HEK293 (cell line): Measurements from ENCODE around the gene ATP13A4.

Experiments
- CTCF ChIA-PET: fragments of 350-600 bp; formaldehyde crosslinking; extraction: SDS; loops from one replicate; lab custom pipeline; 2021; ENCODE audit warnings: antibody characterized with exemption; lab: Yijun Ruan, JAX
- POLR2A ChIA-PET: fragments of 300-600 bp; formaldehyde crosslinking; extraction: SDS; loops from one replicate; lab custom pipeline; 2020; ENCODE audit warnings: antibody characterized with exemption, inconsistent platforms; lab: Yijun Ruan, JAX
- H3K27ac ChIP-seq: fragments of 200-500 bp; sonication (Bioruptor generic); 2 replicates; pipeline ENCODE4 v1.5.1; 2014; ENCODE audit warnings: low read depth, low read length, control low read depth, inconsistent platforms; ENCODE audit errors: extremely low read depth
- H3K36me3 ChIP-seq, 2 experiments: fragments of 200-500 bp in 1 of 2; sonication (Bioruptor generic) in 1 of 2; 1 replicate in 1 of 2; 2 replicates in 1 of 2; pipeline ENCODE4 v1.5.1; 2014 to 2017; ENCODE audit warnings: inconsistent platforms in 2 of 2, low read length in 2 of 2; ENCODE audit not compliant: control insufficient read depth in 2 of 2, insufficient read depth in 1 of 2
- H3K4me1 ChIP-seq: fragments of 200-500 bp; sonication (Bioruptor generic); 2 replicates; pipeline ENCODE4 v1.5.1; 2014; ENCODE audit warnings: mild to moderate bottlenecking, low read length, inconsistent platforms; ENCODE audit not compliant: control insufficient read depth, insufficient read depth
- H3K4me3 ChIP-seq: 2 replicates; pipeline ENCODE4 v1.5.1; 2011; ENCODE audit warnings: low read depth, mild to moderate bottlenecking, control low read depth, low read length, moderate library complexity
- H3K9me3 ChIP-seq: fragments of 200-500 bp; sonication (Bioruptor generic); 2 replicates; pipeline ENCODE4 v1.5.1; 2014; ENCODE audit warnings: low read depth, low read length, inconsistent platforms; ENCODE audit not compliant: control insufficient read depth, insufficient read depth
- BCL11A ChIP-seq: fragments of 450-650 bp; formaldehyde crosslinking; IDR thresholded peaks from 2 replicates; pipeline ENCODE4 v1.5.1; 2016; ENCODE audit warnings: low read depth, missing biosample characterization, missing genetic modification characterization
- KLF16 ChIP-seq: fragments of 450-650 bp; formaldehyde crosslinking; IDR thresholded peaks from 2 replicates; pipeline ENCODE4 v1.5.1; 2017; ENCODE audit warnings: missing biosample characterization, missing genetic modification characterization
- SETDB1 ChIP-seq: IDR thresholded peaks from one replicate; pipeline ENCODE4 v1.6.1; 2017; ENCODE audit warnings: mild to moderate bottlenecking, low read length, moderate library complexity, mixed read lengths; ENCODE audit not compliant: insufficient read length
- SP3 ChIP-seq: fragments of 450-650 bp; formaldehyde crosslinking; IDR thresholded peaks from 2 replicates; pipeline ENCODE4 v1.5.1; 2016; ENCODE audit warnings: missing biosample characterization, missing genetic modification characterization
- TCF7L2 ChIP-seq: IDR thresholded peaks from 2 replicates; pipeline ENCODE4 v1.6.1; 2011; ENCODE audit warnings: low read depth, mild to moderate bottlenecking, inconsistent platforms, low read length, moderate library complexity, borderline replicate concordance
- ZNF138 ChIP-seq: fragments of 450-650 bp; formaldehyde crosslinking; IDR thresholded peaks from 2 replicates; pipeline ENCODE4 v1.5.1; 2016; ENCODE audit warnings: missing biosample characterization, missing genetic modification characterization, borderline replicate concordance
- ZNF140 ChIP-seq: fragments of 450-650 bp; formaldehyde crosslinking; IDR thresholded peaks from 2 replicates; pipeline ENCODE4 v1.5.1; 2016; ENCODE audit warnings: missing biosample characterization, missing genetic modification characterization
- ZNF175 ChIP-seq: fragments of 450-650 bp; formaldehyde crosslinking; IDR thresholded peaks from 2 replicates; pipeline ENCODE4 v1.5.1; 2016; ENCODE audit warnings: missing biosample characterization, missing genetic modification characterization
- ZNF221 ChIP-seq: fragments of 450-650 bp; formaldehyde crosslinking; IDR thresholded peaks from 2 replicates; pipeline ENCODE4 v1.5.1; 2017; ENCODE audit warnings: missing biosample characterization, missing genetic modification characterization, borderline replicate concordance
- ZNF354C ChIP-seq: fragments of 450-650 bp; formaldehyde crosslinking; IDR thresholded peaks from 2 replicates; pipeline ENCODE4 v1.5.1; 2016; ENCODE audit warnings: missing biosample characterization, missing genetic modification characterization, low read depth, borderline replicate concordance
- ZNF394 ChIP-seq: fragments of 450-650 bp; formaldehyde crosslinking; IDR thresholded peaks from 2 replicates; pipeline ENCODE4 v1.5.1; 2016; ENCODE audit warnings: missing biosample characterization, missing genetic modification characterization, mild to moderate bottlenecking, moderate library complexity, borderline replicate concordance
- ZNF510 ChIP-seq: fragments of 450-650 bp; formaldehyde crosslinking; IDR thresholded peaks from 2 replicates; pipeline ENCODE4 v1.5.1; 2018; ENCODE audit warnings: mild to moderate bottlenecking, missing genetic modification characterization, missing biosample characterization; ENCODE audit not compliant: insufficient replicate concordance
- ZNF548 ChIP-seq: fragments of 450-650 bp; formaldehyde crosslinking; IDR thresholded peaks from 2 replicates; pipeline ENCODE4 v1.5.1; 2016; ENCODE audit warnings: missing biosample characterization, missing genetic modification characterization
- ZNF558 ChIP-seq: fragments of 450-650 bp; formaldehyde crosslinking; IDR thresholded peaks from 2 replicates; pipeline ENCODE4 v1.5.1; 2016; ENCODE audit warnings: missing biosample characterization, missing genetic modification characterization
- ZNF560 ChIP-seq: fragments of 450-650 bp; formaldehyde crosslinking; IDR thresholded peaks from 2 replicates; pipeline ENCODE4 v1.5.1; 2017; ENCODE audit warnings: missing biosample characterization, missing genetic modification characterization, borderline replicate concordance
- ZNF561 ChIP-seq: fragments of 450-650 bp; IDR thresholded peaks from 2 replicates; pipeline ENCODE4 v1.5.1; 2018; ENCODE audit warnings: missing biosample characterization, missing genetic modification characterization, borderline replicate concordance
- ZNF571 ChIP-seq: fragments of 450-650 bp; formaldehyde crosslinking; IDR thresholded peaks from 2 replicates; pipeline ENCODE4 v1.5.0; 2017; ENCODE audit warnings: missing biosample characterization, missing genetic modification characterization
- ZNF626 ChIP-seq: fragments of 450-650 bp; sonication (Bioruptor Pico); formaldehyde crosslinking; IDR thresholded peaks from 2 replicates; pipeline ENCODE4 v1.5.1; 2018; ENCODE audit warnings: missing biosample characterization, missing genetic modification characterization, inconsistent platforms
- ZNF76 ChIP-seq: fragments of 450-650 bp; formaldehyde crosslinking; IDR thresholded peaks from 2 replicates; pipeline ENCODE4; 2016; ENCODE audit warnings: low read depth, missing biosample characterization, missing genetic modification characterization, borderline replicate concordance
- ZNF776 ChIP-seq: fragments of 450-650 bp; formaldehyde crosslinking; IDR thresholded peaks from 2 replicates; pipeline ENCODE4 v1.5.0; 2017; ENCODE audit warnings: missing biosample characterization, missing genetic modification characterization, borderline replicate concordance
- ZNF830 ChIP-seq: fragments of 450-650 bp; IDR thresholded peaks from 2 replicates; pipeline ENCODE4 v1.5.0; 2018; ENCODE audit warnings: missing biosample characterization, missing genetic modification characterization, low read depth, mild to moderate bottlenecking, moderate library complexity
- ZXDB ChIP-seq: fragments of 450-650 bp; formaldehyde crosslinking; IDR thresholded peaks from 2 replicates; pipeline ENCODE4 v1.5.1; 2016; ENCODE audit warnings: missing biosample characterization, missing genetic modification characterization
- TF ChIP-seq, protein P1 (sequence below): fragments of 450-650 bp; IDR thresholded peaks from 2 replicates; pipeline ENCODE4 v1.5.1; 2018; ENCODE audit warnings: missing biosample characterization, missing genetic modification characterization
- TF ChIP-seq, protein P2 (sequence below): fragments of 450-650 bp; formaldehyde crosslinking; IDR thresholded peaks from 2 replicates; pipeline ENCODE4 v1.5.1; 2017; ENCODE audit warnings: missing biosample characterization, missing genetic modification characterization
- TF ChIP-seq, protein P3 (sequence below): fragments of 450-650 bp; formaldehyde crosslinking; IDR thresholded peaks from 2 replicates; pipeline ENCODE4 v1.5.1; 2016; ENCODE audit warnings: missing biosample characterization, missing genetic modification characterization
- TF ChIP-seq, protein P4 (sequence below): fragments of 450-650 bp; formaldehyde crosslinking; conservative IDR thresholded peaks from 2 replicates; pipeline ENCODE4 v1.5.1; 2016; ENCODE audit warnings: low read depth, missing biosample characterization, missing genetic modification characterization

The ATP13A4 gene

DNA sequence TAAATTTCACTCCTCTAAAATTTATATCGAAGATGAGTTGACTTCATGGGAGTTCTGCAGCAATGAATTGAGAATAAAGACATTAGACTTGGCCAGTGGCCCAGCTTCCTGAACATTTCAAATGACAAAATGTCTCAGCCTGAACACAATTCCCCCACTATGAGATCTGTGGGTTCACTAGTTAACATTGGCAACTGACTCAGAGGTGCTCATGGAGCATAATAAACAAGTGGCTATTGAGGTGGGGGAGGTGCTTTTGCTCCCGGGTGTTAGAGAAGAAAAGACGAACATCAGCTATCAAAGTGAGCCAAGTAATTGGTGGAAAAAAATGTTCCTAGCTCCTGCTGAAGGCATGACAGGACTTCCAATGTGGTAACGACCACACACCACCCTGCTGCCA lies 6.3 kb downstream of the ATP13A4 start:
- H3K27ac ChIP-seq, result no peak overlapping the region
- no peaks in the 10 kb centered on the region for H3K9me3 ChIP-seq
- H3K4me3 ChIP-seq, result no peak overlapping the region
- no peaks in the 10 kb centered on the region for H3K36me3 ChIP-seq
- ChIA-PET CTCF (interaction anchor here (0.6 to 0.8 kb wide), 2 partner anchors 10 to 1088 kb away, joined by 3 to 4 read pairs; no protein-coding TSS in a partner anchor), POLR2A (no interaction called here)
- no peaks in the 10 kb centered on the region for H3K4me1 ChIP-seq
- TF ChIP-seq, protein P1, sequence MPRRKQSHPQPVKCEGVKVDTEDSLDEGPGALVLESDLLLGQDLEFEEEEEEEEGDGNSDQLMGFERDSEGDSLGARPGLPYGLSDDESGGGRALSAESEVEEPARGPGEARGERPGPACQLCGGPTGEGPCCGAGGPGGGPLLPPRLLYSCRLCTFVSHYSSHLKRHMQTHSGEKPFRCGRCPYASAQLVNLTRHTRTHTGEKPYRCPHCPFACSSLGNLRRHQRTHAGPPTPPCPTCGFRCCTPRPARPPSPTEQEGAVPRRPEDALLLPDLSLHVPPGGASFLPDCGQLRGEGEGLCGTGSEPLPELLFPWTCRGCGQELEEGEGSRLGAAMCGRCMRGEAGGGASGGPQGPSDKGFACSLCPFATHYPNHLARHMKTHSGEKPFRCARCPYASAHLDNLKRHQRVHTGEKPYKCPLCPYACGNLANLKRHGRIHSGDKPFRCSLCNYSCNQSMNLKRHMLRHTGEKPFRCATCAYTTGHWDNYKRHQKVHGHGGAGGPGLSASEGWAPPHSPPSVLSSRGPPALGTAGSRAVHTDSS (tag by site-specific recombination), result no peak
- TF ChIP-seq ZNF776 (tag by site-specific recombination) (no peak), SP3 (tag by site-specific recombination) (no peak), ZNF394 (no peak), ZNF571 (tag by site-specific recombination) (no peak), ZNF354C (no peak), ZXDB (tag by site-specific recombination) (no peak), ZNF560 (no peak), ZNF561 (no peak), ZNF76 (tag by site-specific recombination) (no peak), BCL11A (tag by site-specific recombination) (no peak), KLF16 (tag by site-specific recombination) (no peak), ZNF558 (tag by site-specific recombination) (no peak), ZNF140 (tag by site-specific recombination) (no peak), ZNF548 (tag by site-specific recombination) (no peak), ZNF221 (tag by site-specific recombination) (no peak), ZNF138 (no peak)
- TF ChIP-seq, protein P2, sequence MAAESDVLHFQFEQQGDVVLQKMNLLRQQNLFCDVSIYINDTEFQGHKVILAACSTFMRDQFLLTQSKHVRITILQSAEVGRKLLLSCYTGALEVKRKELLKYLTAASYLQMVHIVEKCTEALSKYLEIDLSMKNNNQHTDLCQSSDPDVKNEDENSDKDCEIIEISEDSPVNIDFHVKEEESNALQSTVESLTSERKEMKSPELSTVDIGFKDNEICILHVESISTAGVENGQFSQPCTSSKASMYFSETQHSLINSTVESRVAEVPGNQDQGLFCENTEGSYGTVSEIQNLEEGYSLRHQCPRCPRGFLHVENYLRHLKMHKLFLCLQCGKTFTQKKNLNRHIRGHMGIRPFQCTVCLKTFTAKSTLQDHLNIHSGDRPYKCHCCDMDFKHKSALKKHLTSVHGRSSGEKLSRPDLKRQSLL (tag by site-specific recombination), result no peak

DNA sequence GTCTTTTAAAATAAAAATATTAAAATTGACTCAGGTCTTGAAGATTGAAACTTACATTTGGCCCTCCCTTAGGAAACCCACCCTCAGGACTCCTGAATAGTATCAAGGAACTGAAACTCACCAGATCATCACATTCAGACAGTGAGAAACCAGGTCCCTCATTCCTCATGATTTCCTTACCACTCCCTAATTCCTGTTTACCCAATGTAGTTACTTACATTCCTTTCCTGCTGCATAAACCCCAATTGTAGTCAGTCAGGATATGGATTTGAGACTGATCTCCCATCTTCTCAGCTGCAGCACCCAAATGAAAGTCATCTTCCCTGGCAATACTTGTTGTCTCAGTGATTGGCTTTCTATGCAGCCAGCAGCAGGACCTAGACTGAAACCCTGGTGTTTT lies 8.6 kb downstream of the ATP13A4 start:
- H3K36me3 ChIP-seq, result no peaks in the 10 kb centered on the region
- ChIA-PET CTCF (no interaction called here), POLR2A (no interaction called here)
- H3K27ac ChIP-seq, result no peak overlapping the region
- no peak overlapping the region for H3K4me3 ChIP-seq
- peak; percentile 61 for TF ChIP-seq SETDB1
- TF ChIP-seq, protein P3, sequence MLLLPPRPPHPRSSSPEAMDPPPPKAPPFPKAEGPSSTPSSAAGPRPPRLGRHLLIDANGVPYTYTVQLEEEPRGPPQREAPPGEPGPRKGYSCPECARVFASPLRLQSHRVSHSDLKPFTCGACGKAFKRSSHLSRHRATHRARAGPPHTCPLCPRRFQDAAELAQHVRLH (tag by site-specific recombination), result no peak
- TF ChIP-seq, all 188 proteins: peak for 1
- H3K9me3 ChIP-seq, result no peaks in the 10 kb centered on the region
- no peaks in the 10 kb centered on the region for H3K4me1 ChIP-seq

DNA sequence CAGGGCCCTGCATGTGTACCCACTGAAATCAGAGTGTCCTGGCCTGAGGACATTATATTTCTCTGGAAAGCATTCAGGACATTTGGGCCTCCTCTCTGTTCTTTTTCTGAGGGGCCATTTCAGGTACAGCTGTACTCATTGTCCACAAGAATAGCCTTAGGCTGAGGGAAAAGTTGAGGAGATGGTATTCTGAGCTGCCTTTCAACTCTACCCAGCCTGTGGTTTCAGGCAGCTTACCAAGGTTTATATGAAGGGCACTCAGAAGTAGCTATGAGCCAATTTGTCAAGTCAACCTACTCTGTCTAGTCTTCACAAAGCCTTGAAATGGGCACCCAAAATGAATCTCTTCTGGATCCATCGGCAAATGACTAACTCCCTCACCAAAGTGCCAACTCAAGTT lies 9.4 kb downstream of the ATP13A4 start:
- ChIA-PET POLR2A (no interaction called here), CTCF (no interaction called here)
- no peaks in the 10 kb centered on the region for H3K36me3 ChIP-seq
- H3K4me3 ChIP-seq, result no peak overlapping the region
- H3K27ac ChIP-seq, result no peak overlapping the region
- no peaks in the 10 kb centered on the region for H3K4me1 ChIP-seq
- no peaks in the 10 kb centered on the region for H3K9me3 ChIP-seq
- TF ChIP-seq, protein P3 (tag by site-specific recombination), result no peak
- TF ChIP-seq ZNF626, result no peak
- no peak for TF ChIP-seq TCF7L2
- no peak for TF ChIP-seq ZNF175 (tag by site-specific recombination)
- TF ChIP-seq ZNF776 (tag by site-specific recombination), result no peak
- TF ChIP-seq, protein P4, sequence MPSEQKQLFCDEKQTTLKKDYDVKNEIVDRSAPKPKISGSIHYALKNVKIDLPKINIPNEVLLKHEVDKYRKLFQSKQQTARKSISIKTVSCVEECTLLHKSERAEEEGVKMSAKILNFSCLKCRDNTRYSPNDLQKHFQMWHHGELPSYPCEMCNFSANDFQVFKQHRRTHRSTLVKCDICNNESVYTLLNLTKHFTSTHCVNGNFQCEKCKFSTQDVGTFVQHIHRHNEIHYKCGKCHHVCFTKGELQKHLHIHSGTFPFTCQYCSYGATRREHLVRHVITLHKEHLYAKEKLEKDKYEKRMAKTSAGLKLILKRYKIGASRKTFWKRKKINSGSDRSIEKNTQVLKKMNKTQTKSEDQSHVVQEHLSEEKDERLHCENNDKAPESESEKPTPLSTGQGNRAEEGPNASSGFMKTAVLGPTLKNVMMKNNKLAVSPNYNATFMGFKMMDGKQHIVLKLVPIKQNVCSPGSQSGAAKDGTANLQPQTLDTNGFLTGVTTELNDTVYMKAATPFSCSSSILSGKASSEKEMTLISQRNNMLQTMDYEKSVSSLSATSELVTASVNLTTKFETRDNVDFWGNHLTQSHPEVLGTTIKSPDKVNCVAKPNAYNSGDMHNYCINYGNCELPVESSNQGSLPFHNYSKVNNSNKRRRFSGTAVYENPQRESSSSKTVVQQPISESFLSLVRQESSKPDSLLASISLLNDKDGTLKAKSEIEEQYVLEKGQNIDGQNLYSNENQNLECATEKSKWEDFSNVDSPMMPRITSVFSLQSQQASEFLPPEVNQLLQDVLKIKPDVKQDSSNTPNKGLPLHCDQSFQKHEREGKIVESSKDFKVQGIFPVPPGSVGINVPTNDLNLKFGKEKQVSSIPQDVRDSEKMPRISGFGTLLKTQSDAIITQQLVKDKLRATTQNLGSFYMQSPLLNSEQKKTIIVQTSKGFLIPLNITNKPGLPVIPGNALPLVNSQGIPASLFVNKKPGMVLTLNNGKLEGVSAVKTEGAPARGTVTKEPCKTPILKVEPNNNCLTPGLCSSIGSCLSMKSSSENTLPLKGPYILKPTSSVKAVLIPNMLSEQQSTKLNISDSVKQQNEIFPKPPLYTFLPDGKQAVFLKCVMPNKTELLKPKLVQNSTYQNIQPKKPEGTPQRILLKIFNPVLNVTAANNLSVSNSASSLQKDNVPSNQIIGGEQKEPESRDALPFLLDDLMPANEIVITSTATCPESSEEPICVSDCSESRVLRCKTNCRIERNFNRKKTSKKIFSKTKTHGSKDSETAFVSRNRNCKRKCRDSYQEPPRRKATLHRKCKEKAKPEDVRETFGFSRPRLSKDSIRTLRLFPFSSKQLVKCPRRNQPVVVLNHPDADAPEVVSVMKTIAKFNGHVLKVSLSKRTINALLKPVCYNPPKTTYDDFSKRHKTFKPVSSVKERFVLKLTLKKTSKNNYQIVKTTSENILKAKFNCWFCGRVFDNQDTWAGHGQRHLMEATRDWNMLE (tag by site-specific recombination), result no peak
- no peak for TF ChIP-seq ZNF510
- no peak for TF ChIP-seq ZNF830 (tag by site-specific recombination)
